Adipose tissue (tissue), 3 donors: ENCODE measurements around the gene BNC1. TPM values are rescaled to one million over a fixed set of nuclear protein-coding genes. Genes with fewer than 3 reads are reported as not detected.

Source experiments
- H3K27ac ChIP-seq: one replicate; pipeline ENCODE4 v1.5.1; 2013; ENCODE audit warnings: low read depth, low read length
- WGBS, 3 donors: extraction: QIAGEN DNeasy Blood & Tissue Kit; methylation state at CpG; one replicate each; pipeline ENCODE4 v1.1.7; 2013; 5-methylcytosine and 5-hydroxymethylcytosine counted together
- polyA plus RNA-seq, 3 donors: library from polyadenylated mRNA; stranded (reverse); fragments of 200-250 nt; gene quantifications; one replicate each; pipeline ENCODE4 v1.2.3, GENCODE V29; 2013
- donor health status: healthy with polysubstance abuse.
- donor health status: Bipolar disorder and iron deficiency.
- donor health status: healthy.

The BNC1 gene
- polyA plus RNA-seq: 1 to 10 TPM in 2 of 3 donors, under 1 TPM in 1; 0.05 to 1.6 (median 1.5) TPM

- 4% methylated on average over 51 to 88 of the region's 93 CpGs for WGBS, 3 donors
- H3K27ac ChIP-seq: no peak within 1 kb of the TSS
Measured at GRCh38 chr15:83284559-83285283, at the start of gene BNC1. TSS of gene BNC1 (minus strand) at chr15:83284664. CDS start at chr15:83284628, 36 bp downstream.

GRCh38 chr15:83327041-83327440 is 42.6 kb upstream of the BNC1 start:
- H3K27ac ChIP-seq: no peak overlapping the region
- 74 to 78% (median 76%) methylated on average over 4 of the region's 4 CpGs for WGBS, 3 donors

DNA sequence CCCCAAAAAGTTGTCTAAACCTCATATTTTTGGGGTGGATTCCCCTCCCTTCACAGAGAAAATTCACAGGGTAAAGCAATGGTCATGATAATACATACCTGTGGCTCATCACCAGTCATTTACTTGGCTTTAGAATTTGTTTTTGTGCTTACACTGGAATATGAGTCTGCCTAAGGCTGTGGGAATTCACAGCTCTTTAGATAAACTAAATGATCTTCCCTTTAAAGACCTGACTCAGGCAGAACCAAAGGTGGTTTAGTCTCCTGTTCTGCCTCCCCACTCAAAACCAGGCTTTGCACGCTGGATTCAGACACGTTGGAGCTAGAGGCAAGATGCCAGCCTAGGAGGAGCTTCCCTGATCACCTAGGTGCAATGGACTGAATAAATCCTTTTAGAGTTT is 40.3 kb upstream of the BNC1 start:
- H3K27ac ChIP-seq: no peak overlapping the region
- 62 to 74% (median 68%) methylated on average over 2 of the region's 2 CpGs for WGBS, 3 donors

DNA sequence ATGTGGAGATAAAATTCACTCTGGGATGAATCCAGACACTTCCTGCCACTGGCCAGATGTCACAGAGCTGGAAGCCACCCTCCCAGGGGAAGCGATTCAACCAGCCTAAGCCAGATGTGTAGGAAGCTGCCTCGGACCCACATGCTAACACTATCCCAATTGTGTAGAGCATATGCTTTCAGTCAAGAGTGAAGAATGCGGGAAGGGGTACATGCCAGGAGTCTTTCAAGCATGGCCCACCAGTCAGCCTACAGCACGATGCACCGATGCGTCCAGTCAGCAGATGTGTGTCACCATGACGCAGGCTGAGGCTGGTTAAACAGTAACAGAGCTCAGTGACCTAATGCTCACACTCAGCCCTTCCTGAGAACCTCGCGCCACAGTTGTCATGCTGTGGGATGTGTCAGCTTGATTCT is 38.8 kb upstream of the BNC1 start:
- H3K27ac ChIP-seq: no peak overlapping the region
- 32 to 69% (median 62%) methylated on average over 9 of the region's 9 CpGs for WGBS, 3 donors

DNA sequence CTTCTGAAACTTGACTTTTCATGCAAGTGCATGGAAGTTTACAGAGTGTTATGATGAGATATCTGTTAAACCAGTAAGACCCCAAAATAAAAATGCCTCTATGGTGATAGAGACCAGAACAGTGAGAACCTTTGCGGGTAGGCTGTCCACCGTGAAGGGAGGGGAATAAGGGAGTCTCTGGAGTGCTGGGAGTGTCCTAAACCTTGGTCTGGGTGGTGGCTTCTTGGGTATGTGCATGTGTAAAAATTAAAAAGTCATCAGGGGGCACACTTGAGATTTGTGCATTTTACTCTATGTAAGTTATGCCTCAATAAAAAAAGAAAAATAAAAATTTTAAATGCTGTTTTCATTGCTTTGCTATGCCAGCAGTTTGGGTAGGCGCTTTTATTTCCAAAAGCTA is 38.2 kb upstream of the BNC1 start:
- 88 to 92% (median 88%) methylated on average over 3 of the region's 3 CpGs for WGBS, 3 donors
- no peak overlapping the region for H3K27ac ChIP-seq

- no peak overlapping the region for H3K27ac ChIP-seq
- 47 to 67% (median 54%) methylated on average over 6 of the region's 6 CpGs for WGBS, 3 donors
Measured at GRCh38 chr15:83322061-83322460, 37.6 kb upstream of the BNC1 start.

DNA sequence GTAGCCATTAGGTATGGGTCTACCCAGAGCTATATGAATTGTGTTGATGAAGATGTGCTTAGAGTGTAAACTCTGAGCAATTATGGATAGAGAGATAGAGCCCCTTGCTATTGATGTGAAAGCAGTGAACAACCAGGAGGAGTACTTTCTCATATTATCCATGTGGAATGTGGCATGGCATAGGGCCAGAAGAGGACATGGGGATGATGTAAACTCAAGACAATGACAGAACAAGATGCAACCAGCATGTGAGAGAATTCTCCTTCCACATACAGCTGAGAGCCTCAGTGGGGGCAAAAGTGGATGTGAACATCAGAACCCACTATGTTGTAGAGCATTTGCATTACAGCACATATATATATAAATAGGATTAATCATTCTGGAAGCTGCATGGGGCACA is 36.4 kb upstream of the BNC1 start:
- H3K27ac ChIP-seq: no peak overlapping the region

- 51 to 54% (median 51%) methylated on average over 4 of the region's 4 CpGs for WGBS, 3 donors
- H3K27ac ChIP-seq: no peak overlapping the region
Measured at GRCh38 chr15:83320404-83320803, 35.9 kb upstream of the BNC1 start.

DNA sequence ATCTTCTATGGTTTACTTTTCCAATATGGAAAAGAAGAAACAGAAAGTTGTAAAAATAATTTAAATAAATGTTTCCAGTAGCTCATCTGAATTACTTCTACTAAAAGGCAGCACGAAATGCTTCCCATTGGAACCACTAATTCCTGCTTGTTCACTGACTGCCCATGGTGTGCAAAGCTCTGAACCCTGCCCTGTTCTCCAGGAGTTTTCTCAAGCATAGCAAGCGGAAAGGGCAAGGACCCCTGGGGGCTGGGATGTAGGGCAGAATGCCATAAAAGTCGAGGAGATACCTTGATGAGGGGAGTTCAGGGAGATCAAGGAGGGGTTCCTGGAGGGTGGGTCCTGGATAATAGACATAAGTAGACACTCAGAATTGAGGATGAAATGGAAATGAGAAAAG is 35.3 kb upstream of the BNC1 start:
- H3K27ac ChIP-seq: no peak overlapping the region
- 64 to 72% (median 72%) methylated on average over 3 of the region's 3 CpGs for WGBS, 3 donors

- WGBS, 3 donors: 66 to 86% (median 74%) methylated on average over 3 of the region's 3 CpGs
- H3K27ac ChIP-seq: no peak overlapping the region
Measured at GRCh38 chr15:83318861-83319415, 34.5 kb upstream of the BNC1 start.

GRCh38 chr15:83318036-83318435 is 33.6 kb upstream of the BNC1 start:
- H3K27ac ChIP-seq: no peak overlapping the region

- H3K27ac ChIP-seq: no peak overlapping the region
- WGBS, 3 donors: 68 to 80% (median 73%) methylated on average over 1 of the region's 1 CpG
Measured at GRCh38 chr15:83312071-83312470, 27.6 kb upstream of the BNC1 start.

DNA sequence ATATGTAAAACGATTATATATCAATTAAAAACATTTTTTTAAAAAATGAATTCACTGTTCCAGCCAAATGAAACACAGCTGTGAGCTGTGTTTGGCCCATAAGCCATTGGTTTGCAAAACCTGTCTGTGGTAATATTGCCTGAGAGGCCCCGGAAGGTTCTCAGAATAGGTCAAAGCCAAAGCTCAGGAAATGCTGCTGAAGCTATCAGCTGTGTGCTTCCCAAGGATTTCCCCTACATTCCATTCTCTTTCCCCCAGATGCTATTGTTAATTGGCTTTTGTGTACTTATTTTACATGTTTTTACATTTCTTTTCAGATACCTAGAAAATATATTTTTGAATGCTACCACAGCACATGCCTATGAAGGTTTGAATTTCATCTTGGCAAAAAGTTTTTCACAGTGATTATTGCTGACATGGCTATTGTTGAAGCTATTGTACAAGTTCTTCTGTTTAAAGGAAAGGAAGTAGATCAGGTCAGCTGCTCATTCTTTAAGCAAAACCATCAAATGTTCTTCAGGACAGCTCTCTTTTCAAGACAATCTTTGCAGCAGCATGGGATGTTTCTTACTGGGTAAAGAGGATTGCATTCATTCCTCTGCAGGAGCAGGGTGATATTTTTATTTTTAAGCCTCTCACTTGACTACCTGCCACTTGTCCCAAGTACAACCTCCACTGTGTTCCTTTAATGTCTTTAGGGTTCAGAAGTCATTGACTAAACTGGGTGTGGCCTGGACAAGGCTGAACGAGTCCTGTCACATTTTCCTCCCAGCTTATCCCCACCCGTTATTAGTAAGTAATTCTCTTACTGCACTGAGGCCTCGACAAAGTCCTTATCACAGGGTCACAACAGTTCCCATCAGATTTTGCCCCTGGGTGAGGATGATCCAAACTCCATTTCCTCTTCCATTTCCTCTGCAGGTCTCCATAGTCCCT is 26.3 kb upstream of the BNC1 start:
- WGBS, 3 donors: 37 to 47% (median 38%) methylated on average over 5 of the region's 5 CpGs
- no peak overlapping the region for H3K27ac ChIP-seq

GRCh38 chr15:83308671-83309070 is 24.2 kb upstream of the BNC1 start:
- WGBS, 3 donors: 58 to 67% (median 65%) methylated on average over 5 of the region's 5 CpGs
- no peak overlapping the region for H3K27ac ChIP-seq

DNA sequence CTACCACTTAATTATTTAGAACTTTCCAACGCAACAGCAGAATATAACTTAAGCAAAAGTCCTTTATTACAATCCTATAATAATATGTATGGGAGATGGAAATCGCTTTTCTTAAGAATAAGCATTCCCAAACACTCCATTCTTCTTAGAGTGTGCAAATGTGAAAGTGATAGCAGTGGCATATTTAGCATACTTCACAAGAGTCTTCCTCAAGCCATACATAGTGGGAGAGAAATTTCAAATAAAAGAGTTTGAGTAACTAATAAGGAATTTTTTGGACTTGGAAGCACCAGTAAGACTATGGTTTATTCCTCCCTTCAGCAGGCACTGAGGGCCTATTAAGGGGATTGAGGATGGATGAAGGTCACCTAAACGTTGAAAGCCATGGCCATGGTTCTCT is 22.1 kb upstream of the BNC1 start:
- H3K27ac ChIP-seq: no peak overlapping the region
- 65 to 71% (median 71%) methylated on average over 3 of the region's 3 CpGs for WGBS, 3 donors

DNA sequence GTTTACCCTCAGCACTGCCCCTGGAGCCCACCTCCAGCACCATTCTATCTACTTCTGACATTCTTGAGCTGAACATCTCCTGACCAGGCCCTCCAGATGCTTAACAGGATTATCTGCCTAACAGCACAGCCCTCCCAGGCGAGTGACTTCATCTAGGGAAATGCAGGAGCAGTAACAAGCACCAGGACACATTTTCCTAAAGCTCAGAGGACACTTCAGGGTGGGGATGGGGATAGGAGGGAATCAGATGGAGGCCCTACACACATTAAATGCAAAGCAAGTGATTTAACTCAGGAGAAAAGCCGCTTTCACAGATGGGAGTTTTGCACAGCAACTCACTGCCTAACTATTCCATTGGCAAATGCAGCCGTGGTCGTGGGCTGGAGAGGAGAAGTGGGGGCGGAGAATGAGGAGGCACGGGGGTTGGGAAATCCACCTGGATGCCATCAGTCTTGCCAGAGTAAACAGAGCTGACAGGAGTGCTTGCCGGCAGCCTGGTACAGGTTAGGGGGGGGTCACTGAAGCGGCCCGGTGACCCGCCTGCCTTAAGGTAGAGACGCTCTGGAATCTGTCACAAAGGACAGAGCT is 21.3 kb upstream of the BNC1 start:
- WGBS, 3 donors: 14 to 38% (median 36%) methylated on average over 11 of the region's 11 CpGs
- H3K27ac ChIP-seq: no peak overlapping the region

DNA sequence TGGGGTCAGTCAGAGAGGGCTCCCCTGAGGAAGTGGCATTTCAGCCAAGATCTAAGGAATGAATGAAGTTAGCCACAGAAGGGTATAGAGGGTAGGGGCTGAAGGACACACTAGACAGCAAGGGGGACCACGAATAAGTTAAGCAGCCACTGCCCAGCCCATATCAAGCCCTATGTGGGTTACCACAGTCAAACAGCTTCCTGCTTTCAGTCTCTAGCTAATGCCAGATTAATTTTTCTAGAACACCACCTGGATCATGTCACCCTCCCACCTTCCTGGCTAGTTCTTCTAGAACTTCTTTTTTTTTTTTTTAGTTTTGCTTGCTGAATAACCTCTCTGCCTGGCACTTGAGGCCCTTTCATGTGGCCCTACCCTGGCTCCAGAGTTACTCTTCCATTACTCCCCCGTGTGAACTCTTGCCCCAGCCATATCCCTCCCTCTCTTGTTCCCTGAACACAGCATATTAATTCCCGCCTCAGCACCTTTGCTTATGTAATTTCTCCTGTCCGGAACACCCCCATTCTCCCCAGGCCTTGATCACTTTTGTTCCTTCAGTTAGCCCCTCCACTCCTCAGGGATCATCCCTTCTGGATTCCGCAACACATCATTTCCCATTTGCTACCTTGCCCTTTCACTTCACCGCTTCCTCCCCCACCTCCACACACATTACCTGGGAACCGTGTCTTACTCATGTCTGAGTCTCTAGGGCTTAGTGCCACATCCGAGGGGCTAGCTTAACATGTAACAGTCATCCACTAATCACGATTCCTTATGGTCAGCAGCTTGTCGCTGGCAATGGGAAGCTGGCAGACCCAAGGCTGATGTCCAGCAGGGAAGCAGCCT is 20.6 kb upstream of the BNC1 start:
- 59 to 64% (median 59%) methylated on average over 10 of the region's 10 CpGs for WGBS, 3 donors
- no peak overlapping the region for H3K27ac ChIP-seq

DNA sequence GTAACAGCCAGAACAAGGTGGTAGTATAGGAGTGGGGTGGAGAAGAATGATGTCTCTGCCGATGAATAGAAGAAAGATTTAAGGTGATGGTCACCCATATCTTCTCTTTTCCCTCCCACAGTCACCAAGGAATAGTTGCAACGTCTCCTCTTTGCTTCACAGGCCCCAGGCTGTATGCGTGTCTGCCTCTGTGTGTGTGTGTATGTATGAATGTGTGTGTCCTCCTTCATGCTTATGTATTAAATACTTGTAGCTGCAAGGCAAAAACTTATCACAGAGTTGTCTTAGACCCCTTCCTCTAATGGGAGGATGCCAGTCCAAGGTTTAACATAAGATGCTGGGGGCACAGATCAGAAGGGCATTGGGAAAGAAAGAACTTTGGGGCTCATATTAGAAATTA is 19.1 kb upstream of the BNC1 start:
- 69 to 78% (median 74%) methylated on average over 3 of the region's 3 CpGs for WGBS, 3 donors
- no peak overlapping the region for H3K27ac ChIP-seq
